CD4-positive, alpha-beta T cell treated with Interleukin-21 for 1 hour (primary cell): ENCODE data around the gene KLK1.
"Not testable (repeated sequence)": the region's sequence is repeated elsewhere in the genome, so short reads cannot be mapped to it uniquely, and the experiment has no call there.

Experiments
- DNase-seq: peaks from one replicate; pipeline ENCODE4 v3.0.0-alpha.2; 2020

The KLK1 gene

GRCh38 chr19:50791594-50792271, 31.9 kb downstream of the KLK1 start:
- DNase-seq: no peak

GRCh38 chr19:50790922-50791467, 32.6 kb downstream of the KLK1 start:
- no peak for DNase-seq

DNA sequence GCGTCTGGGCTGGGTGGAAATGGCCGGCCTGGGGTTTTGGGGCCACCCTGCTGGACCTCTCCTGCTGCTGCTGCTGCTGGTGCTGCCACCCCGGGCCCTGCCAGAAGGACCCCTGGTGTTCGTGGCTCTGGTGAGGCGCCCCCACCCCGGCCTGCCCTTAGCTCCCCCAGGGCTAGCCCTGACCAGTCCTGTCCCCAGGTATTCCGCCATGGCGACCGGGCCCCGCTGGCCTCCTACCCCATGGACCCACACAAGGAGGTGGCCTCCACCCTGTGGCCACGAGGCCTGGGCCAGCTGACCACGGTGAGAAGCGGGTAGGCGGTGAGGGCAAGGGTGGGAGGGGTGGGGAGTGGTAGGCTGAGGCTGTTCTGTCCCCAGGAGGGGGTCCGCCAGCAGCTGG, 33.2 kb downstream of the KLK1 start, which contains the start of gene ACP4:
ACP4 (plus strand) TSS at position 20 of the 400 bp plus-strand sequence; CDS start at position 20, 0 bp downstream.
- DNase-seq: no peak

DNA sequence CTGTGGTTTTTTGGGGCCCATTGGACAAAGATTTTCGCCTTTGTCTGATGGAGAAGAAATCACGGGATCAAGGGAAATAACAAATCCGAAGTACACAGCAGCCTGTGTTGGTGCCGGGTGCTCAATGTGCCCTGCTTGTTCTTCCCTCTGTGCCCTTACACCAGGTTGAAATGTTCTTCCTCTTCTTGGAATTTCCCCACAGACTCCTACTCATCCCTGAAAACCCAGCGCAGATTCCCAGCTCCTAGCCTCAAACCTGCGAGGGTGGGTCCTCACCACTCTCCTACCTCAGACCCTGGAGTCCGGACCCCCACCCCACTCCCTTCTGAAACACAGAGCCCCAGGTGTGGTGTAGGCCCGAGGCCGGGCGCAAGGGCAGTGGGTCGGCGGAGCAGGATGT, 38.3 kb downstream of the KLK1 start:
- DNase-seq: no peak

- DNase-seq: no peak
These were observed 38.9 kb downstream of the KLK1 start for GRCh38 chr19:50784710-50785109.

GRCh38 chr19:50783848-50784152, 39.8 kb downstream of the KLK1 start:
- DNase-seq: not testable (repeated sequence)

- DNase-seq: no peak
These were observed 42.7 kb downstream of the KLK1 start for GRCh38 chr19:50780753-50781435.

DNA sequence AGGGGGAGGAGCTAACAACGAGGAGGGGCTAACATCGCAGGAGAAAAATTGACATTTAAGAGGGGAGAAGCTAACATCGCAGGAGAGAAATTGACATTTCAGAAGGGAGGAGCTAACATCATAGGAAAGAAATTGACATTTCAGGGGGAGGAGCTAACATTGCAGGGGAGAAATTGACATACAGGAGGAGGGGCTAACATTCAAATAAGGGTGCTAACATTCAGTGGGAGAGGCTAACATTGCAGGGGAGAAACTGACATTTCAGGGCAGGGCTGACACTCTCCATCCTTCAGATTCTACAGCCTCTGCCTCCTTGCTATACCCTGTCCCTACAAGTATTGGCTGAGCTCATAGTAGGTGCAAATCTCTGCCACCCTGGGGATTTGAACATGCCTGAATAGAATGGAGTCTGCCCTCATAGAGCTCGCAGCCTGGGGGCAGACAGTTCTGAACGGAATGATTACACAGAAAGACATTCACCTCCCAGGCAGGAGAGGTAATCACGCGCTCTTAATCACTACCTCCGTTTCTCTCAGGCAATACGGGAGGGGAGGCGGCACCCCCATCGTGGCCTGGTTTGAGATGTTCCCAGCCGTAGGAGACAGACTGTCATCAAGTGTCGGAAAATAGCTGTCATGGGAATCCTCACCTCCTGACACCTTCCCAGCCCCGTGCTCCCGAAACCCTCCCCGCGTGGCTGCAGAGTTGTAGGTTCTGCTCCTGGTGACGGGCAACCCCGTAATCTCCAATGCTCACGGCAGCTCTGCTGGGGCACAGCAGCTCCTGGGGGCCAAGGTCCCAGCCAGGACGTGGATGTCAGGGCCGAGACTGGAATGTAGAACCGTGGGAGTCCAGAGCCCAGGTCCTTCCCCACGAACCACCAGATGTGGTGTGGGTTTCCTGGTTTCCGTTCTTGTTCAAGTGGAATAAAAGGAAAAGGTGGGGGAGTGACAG, 43.8 kb downstream of the KLK1 start:
- DNase-seq: no peak

DNA sequence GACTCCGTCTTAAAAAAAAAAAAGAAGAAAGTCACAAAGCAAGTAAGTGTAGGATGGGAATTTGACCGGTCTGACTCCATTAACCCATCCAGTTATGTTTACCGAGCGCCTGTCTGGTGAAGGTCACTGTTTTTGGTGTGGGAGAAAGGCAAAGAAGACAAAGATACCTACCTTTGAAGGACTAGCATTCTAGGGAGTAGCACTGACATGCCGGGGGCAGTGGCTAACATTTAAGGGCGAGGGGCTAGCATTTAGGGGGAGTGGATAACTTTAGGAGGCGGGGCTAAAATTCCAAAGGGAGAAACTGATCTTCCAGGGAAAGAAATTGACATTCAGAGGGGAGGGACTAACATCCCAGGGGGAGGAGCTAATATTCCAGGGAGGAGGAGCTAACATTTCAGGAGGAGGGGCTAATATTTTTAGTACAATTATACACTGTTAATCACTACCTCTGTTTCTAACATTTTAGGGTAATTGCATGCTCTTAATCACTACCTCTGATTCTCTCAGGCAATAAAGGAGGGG, 44.6 kb downstream of the KLK1 start:
- no peak for DNase-seq

DNA sequence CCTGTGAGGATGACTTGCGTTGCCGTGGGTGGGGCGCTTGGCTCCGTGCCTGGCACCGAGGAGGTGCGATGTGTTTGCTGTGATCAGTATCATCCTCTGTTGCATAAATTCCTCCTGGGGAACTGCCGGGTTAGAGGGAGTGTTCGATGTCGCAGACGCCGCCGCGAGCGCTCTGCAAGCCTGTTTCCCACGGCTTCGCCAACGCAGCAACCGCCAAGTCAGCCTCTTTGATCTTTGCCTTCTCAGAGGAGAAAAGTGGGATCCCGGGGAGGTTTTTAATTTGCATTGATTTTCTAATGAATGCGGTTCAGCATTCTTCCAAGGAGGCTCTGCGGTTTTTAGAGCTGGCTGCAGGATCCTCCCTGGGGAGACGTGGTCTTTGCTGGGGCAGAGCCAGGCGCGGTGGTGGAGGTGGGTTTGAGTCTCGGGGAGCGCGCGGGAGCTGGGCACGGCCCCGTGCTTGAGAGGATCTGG, 45.7 kb downstream of the KLK1 start:
- no peak for DNase-seq

DNA sequence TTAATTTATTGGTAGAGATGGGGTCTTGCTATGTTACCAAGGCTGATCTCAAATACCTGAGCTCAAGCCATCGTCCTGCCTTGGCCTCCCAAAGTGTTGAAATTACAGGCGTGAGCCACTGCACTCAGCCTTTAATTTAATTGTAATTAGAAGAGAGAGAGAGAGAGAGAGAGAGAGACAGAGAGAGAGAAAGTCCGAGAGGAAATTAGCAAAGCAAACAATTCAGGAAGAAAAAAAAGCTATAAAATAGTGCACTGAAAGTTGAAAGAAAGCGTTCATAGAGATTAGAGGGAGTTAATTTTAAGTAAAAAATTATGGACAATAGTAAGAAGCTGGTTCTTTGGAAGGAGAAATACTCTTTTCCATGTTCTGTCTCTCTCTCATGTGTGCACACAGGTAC, 46.3 kb downstream of the KLK1 start:
- DNase-seq: no peak

DNA sequence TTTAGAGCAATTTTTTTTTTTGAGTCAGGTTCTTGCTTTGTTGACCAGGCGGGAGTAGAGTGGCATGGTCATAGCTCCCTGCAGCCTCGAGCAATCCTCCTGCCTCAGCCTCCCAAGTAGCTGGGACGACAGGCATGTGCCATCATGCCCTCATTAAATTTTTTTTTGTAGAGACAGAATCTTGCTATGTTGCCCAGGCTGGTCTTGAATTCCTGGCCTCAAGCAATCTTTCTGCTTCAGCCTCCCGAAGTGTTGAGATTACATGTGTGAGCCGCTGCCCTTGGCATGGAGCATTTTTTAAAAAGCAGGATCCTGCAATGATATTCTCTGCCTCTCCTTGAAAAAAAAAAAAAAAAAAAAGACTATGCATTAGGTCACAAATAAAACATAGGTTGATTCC, 47.5 kb downstream of the KLK1 start:
- DNase-seq: no peak

DNA sequence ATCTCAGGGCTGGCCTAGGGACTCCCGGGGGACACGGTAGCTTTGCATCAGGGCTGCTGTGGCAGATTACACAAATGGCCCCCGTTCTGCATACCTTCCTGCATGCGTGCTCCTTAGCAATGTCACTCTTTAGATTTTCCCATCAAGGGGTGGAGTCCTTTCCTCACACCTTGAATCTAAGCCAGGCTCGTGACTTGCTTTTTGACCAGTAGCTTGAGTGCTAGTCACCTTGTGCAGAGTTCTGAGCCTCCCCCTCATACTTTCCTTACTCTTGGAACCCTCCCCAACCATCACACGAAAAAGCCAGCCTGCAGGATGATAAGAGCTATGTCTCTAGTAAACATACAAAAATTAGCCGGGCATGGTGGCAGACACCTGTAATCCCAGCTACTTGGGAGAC, 50.1 kb downstream of the KLK1 start:
- DNase-seq: not testable (repeated sequence)

DNA sequence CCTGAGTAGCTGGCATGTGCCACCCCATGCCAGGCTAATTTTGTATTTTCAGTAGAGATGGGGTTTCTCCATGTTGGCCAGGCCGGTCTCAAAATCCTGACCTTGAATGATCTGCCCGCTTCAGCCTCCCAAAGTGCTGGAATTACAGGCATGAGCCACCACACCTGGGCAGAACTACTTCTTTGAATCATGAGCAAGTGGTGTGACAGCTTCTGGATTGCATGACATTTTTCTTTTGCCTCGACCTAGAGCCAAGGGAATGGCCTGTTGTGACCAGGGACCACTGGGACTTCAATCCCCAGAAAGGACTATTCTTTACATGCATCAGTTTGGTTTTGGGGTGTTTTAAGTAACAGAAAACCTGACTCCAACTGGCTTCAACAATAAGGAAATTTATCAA, 50.7 kb downstream of the KLK1 start:
- not testable (repeated sequence) for DNase-seq

GRCh38 chr19:50772476-50772875, 51.1 kb downstream of the KLK1 start:
- peak; percentile 11 for DNase-seq

DNA sequence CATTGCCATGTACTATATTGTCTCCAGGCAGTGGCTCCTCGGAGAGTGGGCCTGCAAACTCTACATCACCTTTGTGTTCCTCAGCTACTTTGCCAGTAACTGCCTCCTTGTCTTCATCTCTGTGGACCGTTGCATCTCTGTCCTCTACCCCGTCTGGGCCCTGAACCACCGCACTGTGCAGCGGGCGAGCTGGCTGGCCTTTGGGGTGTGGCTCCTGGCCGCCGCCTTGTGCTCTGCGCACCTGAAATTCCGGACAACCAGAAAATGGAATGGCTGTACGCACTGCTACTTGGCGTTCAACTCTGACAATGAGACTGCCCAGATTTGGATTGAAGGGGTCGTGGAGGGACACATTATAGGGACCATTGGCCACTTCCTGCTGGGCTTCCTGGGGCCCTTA, 52.7 kb downstream of the KLK1 start:
- no peak for DNase-seq

DNA sequence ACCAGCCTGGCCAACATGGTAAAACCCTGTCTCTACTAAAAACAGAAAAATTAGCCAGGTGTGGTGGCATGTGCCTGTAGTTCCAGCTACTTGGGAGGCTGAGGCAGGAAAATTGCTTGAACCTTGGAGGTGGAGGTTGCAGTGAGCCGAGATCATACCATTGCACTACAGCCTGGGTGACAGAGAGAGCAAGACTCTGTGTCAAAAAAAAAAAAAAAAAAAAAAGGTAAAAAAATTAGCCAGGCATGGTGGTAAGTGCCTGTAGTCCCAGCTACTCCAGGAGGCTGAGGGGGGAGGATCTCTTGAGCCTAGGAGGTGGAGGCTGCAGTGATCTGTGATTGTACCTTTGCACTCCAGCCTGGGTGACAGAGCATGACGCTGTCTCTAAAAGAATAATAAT, 53.4 kb downstream of the KLK1 start, which contains the start of gene GPR32:
GPR32 (plus strand) TSS at position 301 of the 400 bp plus-strand sequence. CDS start 137 bp downstream, outside the sequence.
- not testable (repeated sequence) for DNase-seq
